ENCODE data around the gene ZNF423.

Gene ZNF423

DNA sequence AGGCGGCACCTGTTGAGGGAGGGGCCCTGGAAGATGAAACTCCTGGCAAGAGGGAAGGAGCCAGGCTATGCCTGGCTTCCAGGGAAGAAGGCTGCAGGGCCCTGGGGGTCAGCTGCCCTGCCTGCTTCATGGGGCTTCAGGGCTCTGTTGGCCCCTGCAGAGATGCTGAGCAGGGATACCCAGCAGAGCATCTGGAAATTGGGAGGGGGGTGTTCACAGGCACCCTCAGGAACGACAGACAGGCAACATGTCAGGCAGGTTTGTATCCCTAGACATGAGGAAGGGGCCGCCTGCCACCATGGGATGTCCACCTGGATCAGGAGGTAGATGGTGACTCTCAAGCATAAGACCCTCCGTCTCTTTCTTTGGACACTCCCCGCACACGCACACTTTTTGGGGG, 13.8 kb upstream of the ZNF423 start:
- DNase-seq, result no peak

DNA sequence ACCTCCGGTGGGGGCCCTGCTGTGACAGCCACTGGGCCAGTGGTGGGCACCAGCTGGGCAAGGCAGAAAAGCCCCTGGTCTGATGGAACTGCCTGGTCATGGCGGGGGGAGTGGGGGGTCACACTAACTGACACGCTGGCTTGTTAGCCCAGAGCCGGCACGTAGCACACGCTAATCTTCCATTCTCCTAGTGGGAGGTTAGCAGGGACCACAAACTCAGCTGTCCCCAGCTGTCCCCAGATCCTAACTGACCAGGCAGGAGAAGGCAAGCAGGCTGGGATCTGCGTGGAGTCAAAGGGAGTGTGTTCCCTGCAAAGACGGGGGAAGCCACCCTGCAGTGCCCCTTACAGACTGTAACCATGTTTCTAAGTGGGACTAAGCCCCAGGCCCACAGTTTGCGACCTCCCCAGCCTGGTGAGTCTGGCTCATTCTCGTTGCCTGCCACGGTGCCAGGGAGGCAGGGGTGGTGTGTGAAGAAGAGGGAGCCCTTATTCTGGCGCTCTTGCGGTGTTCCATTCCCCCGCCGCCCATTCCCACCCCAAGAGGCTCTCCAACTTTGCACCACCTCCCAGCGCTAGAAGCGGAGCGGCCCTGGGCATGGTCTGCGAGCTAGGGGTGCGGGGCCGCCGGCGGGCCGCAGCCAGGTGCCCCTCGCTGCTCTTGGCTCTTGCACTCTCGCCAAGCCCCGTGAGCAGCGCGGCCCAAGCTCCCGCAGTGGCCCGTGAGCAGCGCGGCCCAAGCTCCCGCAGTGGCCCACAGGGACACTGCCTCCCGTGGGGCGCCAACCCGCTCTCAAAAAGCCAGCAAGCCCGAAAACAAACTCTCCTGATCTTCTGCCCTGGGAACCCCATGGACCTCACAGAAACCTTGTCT, 12.1 kb upstream of the ZNF423 start:
- no peak for DNase-seq

DNA sequence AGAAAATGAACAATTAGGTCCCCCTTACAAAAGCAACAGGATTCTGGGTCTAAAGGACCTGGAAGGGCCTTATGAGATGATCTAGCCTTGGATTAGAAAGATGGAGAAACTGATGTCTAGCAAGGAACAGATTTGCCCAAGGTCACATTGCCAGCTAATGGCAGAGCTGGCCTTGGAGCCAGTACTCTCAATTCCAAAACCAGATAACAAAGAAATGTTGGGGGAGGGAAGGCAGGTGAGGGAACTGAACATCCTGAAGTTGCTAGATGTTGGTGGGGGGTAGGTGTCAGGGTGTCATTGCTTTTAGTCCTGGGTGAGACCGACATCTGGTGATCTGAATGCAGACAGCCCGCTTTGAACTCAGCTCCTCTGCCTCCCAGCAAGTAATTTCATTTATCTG, 11.3 kb upstream of the ZNF423 start:
- DNase-seq, result no peak

DNA sequence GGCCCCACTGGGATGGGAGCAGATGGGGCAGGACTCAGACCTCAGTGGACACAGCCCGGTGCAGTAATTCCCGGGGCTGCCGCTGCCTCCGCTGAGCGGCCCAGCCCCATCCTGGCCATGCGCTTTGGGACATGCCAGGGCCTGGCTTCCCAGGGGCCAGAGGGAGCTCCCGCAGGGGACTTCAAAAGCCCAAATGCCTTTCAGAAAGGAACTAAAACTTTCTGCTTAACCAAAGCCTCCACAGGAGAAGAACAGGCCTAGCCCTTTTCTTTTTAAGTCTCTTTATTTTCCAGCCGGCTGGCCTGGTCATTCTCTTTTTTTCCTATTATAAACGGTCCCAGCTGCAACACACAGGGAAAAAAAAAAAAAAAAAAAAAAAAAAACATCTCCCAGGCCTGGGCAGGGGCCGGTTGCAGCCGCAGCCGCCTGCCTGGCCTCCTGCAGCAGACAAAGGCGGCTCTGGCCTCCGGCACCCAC, 10.7 kb upstream of the ZNF423 start:
- DNase-seq, result no peak

DNA sequence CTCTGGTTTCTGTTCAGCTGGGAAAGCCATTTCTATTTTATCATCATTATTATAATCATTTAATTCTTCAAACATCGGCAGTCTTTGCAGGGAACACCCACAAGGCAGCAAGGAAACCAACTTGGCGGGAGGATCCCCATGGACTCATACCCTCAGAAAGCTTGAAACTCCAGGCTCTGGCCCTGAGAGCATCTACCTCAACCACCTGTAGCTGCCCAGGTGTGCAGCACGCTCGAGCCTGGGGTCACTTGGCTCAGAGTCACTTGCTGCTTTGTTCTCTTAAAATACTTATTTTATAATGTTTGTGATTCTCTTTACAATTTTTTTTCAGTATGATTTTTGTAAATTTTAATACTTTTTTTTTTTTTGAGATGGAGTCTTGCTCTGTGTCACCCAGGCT, 6.8 kb upstream of the ZNF423 start:
- no peak for DNase-seq

DNA sequence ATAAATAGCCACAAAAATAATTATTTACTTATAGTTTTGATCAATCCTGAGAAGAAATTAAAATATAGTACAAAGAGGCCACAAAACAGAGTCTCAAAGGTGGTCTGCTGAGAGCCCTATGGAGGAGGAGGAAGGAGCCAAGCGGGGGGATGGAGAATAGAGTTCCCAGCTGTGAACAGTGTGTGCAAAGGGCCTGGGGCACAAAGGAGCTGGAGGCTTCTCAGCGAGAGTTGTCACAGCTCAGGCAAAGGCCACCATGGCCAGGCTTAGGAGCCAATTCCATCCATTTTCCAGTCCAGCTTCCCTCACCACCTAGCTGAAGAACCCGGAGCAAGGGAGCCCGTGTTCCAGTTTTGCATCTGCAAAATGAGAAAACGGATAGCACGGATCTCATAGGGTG, 5.4 kb upstream of the ZNF423 start:
- DNase-seq, result no peak

DNA sequence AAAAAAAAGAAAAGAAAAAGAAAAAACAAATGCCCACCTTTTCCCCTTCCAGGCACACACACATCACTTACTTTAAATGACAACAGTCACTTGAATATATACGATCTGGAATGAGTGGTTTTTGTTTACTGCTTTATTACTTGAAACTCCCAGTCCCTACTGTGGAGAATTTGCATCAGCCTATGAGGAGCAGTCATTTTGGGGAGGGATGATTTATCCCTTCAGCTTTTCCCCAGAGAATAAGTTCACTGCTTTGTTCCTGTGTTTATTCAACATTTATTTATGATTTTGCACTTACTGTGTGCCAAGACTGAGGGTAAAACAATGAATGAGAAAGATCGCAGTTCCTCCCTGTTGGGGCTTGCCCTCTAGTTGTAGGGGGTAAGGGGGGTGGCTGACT, 4.7 kb upstream of the ZNF423 start:
- DNase-seq, result no peak

DNA sequence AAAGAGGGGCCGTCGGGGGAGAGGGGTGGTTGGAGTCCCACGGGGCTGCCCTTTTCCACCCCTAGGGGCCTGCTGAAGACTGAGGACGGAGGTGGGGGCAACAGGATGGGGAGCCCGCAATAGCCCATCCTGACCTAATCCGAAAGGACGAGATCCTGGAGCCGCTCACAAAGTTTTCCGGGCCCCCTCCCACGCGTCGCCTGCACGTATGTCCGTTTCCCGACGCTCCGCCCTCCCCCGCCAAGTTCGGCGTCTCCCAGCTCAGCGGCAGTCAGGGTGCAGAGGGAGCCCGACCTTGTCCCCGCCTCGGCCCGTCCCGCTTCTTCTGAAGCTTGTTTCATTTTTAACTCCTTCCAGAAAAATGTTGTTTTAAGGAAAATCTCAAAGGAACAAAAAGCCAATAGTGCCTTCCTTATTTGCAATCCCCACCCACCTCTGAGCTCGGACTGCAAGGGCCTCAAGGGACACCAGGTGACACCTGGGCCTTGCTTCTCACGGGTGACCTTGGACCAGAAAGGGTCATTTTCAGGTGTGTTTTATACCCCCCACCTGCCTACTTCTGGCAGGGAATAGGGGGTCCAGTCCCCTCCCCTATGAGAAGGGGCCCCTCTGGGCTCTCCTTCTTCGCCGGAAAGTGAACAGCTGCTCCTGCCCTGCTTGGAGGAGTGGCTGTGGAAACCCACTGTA, 3.4 kb upstream of the ZNF423 start:
- no peak for DNase-seq

DNA sequence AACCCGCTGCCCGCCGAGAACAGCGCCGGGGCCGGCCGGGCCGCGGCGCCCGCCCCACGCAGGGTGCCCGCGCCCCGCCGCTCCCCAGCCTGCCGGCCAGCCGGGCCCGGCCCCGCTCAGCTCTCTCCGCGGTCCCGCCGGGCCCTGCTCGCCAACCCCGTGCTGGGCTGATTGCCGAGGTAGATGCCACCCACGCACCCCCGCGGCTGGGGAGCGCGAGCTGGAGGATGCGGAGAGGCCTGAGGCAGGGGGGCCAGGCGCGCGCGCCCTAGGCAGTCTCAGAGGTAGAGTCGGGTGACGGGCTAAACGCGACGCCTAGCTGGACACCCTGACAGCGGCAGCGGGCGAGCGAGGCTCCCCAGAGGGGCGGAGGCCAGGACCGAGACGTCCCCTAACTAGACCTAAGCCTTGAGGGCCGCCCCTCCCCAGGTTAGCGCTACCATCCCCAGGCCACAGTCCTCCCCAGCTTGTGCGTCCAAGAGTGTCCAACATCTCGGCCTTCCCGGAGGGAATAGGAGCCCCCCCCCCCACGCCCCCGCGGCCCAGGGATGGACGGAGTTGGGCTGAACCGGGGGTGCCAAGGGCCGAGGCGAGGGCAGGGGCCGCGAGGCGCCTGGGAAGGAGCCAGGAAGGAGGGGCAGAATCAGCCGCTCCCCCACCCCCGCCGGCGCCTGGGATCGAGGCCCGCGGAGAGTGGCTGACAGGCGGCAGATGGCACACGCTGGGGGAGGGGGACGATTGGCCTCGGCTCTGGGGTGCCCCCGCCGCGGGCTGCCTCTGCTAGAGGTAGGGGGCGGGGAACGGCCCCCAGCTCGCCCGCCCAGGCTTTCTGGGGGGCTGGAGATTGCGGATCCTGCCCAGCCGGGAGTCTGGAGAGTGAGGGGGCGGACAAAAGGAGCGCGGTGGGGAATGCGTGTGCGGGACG, 2.5 kb upstream of the ZNF423 start:
- DNase-seq, result no peak

DNA sequence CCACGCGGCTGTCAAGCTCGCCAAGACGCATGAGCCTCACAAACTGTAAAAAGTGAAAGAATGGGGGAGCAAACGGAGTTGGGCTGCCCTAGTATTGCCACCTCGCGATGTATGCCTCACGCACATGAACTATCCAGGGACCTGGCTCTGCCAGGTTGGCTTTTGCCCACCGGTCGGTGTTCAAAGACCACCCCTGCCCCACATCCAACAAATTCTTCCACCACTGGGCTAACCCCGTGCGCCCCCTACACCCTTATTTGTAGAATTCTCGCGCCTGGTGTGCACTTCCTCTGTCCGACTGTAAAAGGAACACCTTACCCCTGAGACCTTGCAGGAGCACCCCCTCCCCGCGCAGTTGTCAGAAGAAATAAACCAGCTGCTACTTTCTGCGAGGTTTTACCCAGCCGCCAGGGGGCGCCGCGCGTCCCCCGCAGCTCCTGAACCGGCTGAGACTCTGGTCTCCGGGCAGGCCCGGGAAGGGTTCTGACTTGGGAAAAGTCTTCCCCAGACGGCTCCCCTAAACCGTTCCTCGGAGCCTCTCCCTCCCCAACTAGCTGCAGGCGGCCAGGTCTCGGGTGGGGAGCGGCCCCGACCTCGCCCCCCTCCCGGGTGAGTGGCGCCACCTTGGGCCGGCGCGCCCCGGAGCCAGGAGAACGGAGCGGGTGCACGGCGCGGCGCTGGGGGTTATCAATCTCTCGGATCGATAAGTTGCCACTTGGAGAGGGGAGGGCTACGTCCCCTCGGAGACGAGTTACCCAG, 1.7 kb upstream of the ZNF423 start:
- DNase-seq, result no peak

DNA sequence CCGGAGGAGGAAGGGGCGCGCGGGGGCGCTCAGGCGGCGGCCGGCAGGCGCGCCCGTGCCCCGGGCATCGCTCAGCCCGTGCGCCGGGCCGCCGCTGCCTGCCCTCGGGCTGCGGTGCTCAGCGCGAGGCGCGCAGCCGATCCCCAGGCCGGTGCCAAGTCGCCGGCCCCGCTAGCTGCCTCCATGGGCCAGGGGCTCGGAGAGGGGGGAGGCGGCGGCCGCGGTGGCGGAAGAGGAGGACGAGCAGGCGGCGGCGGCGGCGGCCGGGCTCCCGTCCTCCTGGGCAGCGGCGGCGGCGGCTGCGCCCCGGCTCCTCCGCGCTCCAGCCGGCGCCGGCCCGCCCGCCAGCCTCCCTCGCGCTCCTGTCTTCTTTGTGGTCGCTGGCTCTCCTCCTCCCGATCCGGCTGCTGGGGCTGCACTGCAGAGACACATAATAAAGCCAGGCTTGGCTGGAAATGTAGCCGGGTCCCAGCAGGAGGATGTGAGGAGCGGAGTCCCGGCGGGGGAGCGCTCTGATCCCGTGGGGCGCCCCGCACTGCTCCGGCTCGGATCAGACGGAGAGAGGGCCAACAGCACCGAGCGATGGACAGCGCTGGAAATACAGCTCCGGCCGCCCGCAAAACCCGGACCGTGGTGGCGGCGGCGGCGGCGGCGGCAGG, 889 bp upstream of the ZNF423 start:
- DNase-seq, result no peak

DNA sequence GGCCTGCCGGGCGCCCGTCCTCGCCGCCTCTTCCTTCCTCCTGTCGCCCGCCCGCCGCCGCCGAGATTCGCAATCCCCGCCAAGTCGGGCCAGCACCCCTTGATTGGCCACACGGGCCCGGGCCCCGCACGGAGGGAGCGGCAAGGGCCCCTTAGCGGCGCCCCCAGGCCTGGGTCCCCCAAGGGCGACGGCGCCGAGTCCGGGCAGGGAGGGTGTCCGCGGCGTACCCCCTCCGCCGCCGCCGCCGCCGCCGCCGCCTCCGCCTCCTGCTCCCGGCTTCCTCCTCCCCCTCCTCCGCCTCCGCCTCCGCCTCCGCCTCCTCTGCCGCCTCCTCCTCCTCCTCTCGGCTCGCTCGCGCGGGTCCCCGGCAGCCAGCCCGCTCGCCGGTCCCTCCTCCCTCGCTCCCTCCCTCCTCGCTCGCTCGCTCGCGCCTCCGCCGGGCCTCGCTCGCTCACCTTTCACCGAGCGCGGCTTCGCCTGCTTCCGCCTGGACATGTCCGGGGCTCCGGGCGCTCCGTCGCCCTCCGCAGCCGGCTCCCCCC, 561 bp downstream of the ZNF423 start:
- no peak for DNase-seq

DNA sequence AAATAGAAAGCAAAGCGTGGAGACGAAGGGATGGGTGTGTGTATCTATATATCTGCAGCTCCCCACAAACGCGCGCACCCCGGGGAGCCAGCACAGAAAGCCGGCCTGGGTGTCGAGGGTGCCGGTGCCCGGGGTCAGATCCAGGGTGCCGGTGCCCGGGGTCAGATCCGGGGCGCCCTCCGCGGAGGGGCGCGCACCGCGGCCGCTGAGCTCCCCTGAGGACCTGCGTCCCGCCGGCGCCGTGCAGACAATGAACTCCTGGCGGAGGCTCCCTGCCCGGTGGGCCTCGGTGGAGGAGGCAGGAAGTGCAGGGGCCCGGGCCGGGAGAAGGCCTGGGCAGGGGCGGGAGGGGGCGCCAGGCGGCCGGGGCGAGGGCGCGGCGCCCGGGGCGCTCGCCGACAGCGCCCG, 1.1 kb downstream of the ZNF423 start:
- DNase-seq, result no peak

DNA sequence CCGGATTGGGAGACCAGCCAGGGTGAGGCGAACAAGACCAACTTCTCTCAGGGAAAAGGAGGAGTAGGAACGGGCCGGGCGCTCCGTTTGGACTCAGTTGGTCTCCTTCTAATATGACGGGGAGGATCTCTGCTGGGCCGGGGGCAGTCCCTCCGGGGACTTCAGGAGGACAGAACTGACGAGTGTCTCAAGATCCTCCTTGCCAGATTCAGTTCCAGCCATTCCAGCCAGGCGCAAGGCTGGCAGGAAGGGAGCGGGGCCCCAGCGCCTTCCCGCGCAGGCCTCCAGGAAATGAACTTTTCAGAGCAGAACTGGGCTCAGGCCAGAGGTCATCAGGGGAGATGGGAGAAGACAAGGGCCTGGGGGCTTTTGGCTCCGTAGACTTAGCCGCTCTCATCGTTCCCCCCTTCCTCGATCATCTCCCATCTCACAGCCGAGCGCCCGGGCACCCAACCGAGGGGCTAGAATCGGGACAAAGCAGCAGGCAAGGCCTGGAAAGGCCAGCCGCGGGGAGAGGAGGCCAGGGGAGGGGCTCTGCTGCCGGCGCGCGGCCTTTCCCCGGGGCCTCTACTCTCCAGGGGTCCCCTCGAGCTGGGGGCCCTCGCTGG, 1.6 kb downstream of the ZNF423 start:
- no peak for DNase-seq

DNA sequence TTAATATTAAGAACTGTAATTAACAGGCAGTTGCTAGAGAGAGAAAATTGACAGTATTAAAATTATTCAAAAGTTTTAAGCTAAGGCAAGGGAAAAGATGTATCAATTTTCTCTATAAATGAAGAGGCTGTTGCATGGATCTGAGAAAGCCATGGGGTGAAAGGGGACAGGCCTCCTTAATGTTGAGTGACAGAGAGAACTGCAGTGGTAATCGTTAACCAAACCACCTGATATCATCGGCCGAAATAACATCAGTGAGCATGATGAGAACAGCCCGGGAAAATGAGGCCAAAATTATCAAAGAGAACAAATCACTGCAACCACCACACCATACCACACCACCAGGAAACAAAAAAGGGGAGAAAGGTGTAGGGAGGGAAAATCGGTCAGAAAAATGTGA, 3.6 kb downstream of the ZNF423 start:
- DNase-seq, result no peak

DNA sequence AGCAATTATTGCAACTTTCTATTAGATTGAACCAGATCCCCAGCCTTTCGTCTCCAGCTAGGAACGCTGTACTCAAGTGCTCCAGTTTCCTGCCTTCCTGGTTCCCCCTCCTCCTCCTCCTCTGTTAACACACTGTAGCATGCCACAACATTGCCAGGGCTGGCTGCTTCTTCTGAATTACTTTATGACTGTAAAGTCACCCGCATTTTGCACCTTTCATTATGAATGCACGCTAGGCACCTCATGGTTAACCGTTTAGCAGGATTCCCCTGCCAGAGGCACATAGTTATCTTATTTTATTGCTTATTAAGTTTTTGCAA, 4.5 kb downstream of the ZNF423 start:
- no peak for DNase-seq

DNA sequence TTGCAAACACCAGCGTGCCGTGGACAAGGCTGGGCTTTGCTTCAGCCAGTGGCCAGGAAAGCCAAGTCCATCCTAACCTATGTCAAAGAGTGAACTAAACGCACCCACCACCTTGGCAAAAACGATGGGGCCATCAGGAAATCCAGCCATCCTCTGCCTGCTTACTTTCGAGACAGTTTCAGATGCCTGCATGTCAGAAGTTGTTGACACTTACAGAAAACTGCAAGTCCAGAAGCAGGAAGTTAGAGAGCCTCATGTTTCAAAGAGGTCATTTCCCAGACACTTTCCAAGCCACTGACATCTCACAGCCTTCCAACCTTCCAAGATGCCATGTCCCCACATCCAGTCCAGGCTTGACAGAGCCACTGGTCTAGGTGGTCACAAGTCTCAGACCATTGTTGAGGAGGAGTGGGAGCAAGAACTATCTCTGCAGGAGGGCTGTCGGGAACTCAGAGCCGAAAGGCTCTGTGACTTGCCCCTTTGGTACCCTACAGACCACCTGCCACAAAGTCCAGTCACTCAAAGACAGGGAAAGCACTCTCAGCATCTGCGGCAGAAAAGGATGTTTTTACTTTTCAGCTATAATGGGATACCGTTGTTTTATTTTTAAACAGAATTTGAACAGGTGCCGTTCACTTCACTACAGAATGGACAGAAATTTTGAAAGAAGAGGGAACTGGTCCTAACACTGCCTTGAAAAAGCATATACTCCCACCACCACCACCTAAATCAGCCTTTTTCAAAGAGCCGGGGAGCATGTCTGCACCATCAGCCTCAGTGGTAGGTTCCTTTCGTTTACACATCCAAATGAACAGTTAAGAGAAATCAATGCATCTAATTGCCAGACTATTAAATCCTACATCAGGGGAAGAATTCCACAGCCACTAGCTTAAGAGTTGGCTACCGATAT, 5.1 kb downstream of the ZNF423 start:
- DNase-seq, result no peak

DNA sequence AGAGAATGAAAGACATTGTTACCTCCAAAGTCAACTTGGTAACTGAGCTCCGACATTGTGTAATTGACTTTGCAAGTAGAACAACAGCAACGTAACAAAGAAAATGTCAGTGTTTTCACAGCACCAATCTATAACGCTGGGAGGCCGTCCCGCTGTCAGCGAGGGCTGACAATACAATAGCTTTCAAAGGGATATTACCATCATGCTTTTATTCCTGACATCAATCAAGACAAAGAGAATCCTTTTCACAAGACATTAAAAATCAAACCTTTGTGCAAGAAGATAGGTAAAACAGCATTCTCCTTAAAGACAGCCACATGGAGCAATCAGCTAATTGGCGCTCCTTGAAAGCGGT, 6.2 kb downstream of the ZNF423 start:
- no peak for DNase-seq

DNA sequence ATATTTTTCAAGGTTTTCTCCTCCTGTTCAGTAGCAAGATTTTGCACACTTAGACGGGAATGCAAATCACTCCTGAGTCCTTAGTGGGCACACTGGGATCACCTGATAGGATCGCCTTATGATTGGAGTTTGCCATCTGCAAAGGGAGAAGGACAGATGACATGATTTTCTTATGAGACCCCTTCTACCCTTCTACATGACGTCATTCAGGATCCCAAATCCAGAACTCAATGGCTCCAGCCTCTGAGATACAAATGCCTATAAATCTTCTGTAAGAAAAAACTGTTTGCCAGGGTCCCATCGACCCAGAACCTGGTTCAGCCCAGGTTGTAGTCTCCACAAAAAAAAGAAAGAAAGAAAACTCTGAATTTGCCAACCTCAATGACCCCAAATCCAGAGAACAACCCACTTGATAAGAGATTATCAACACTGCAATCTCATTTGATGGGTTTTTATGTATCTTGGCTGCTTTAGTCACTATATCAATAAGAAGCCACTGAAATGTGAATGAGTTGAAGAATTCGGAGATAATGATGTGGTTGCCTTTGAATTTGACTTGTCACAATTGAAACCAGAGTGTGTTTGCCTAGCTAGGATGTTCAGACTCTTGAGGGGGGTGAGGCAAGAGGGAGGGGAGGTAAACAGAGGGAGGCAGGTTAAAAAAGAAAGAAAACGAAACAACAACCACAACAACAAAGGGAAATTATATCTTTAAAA, 6.7 kb downstream of the ZNF423 start:
- DNase-seq, result no peak

DNA sequence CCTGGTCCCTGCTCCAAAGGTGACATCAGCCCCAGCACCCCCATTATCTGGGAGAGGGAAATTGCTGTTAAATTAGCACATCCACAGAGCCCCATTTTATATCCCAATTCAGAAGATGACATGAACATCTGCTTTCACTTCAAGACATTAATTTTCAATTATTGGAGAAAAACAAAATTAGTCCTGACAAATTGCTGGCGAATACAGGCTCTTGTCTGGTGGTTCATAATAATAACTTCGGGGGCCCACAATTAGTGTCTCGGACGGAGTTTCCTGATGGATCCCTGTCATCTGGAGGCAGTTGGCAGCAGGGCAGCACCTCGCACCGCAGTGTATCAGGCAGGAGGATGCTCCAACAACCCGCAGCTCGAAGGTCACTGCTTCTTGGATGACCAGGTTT, 7.4 kb downstream of the ZNF423 start:
- DNase-seq, result no peak
